ENCODE results near the gene RNF167. TPM values are rescaled to one million over a fixed set of nuclear protein-coding genes. Genes with fewer than 3 reads are reported as not detected.

Gene RNF167
- total RNA-seq, 6 experiments from 2014 or later, result 88.3 to 122 (median 97.6) TPM

- Mint-ChIP-seq H3K4me1 (ENCODE audit: low read depth) (peaks cover 68% of the 10 kb centered on the region), H3K27me3 (ENCODE audit: insufficient read depth) (peaks cover 11% of the 10 kb centered on the region), H3K27ac (peak overlapping the region; percentile 91), H3K4me3 (peak overlapping the region; percentile 91), H3K36me3 (ENCODE audit: low read depth) (peaks cover 49% of the 10 kb centered on the region), H3K9me3 (no peaks in the 10 kb centered on the region)
- DNase-seq, result no peak
- TF ChIP-seq, protein P1, sequence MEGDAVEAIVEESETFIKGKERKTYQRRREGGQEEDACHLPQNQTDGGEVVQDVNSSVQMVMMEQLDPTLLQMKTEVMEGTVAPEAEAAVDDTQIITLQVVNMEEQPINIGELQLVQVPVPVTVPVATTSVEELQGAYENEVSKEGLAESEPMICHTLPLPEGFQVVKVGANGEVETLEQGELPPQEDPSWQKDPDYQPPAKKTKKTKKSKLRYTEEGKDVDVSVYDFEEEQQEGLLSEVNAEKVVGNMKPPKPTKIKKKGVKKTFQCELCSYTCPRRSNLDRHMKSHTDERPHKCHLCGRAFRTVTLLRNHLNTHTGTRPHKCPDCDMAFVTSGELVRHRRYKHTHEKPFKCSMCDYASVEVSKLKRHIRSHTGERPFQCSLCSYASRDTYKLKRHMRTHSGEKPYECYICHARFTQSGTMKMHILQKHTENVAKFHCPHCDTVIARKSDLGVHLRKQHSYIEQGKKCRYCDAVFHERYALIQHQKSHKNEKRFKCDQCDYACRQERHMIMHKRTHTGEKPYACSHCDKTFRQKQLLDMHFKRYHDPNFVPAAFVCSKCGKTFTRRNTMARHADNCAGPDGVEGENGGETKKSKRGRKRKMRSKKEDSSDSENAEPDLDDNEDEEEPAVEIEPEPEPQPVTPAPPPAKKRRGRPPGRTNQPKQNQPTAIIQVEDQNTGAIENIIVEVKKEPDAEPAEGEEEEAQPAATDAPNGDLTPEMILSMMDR (IDR thresholded peaks at IDR 0.05), result no peak
Measured at GRCh38 chr17:4947010-4947410, 6.9 kb downstream of the RNF167 start.

DNA sequence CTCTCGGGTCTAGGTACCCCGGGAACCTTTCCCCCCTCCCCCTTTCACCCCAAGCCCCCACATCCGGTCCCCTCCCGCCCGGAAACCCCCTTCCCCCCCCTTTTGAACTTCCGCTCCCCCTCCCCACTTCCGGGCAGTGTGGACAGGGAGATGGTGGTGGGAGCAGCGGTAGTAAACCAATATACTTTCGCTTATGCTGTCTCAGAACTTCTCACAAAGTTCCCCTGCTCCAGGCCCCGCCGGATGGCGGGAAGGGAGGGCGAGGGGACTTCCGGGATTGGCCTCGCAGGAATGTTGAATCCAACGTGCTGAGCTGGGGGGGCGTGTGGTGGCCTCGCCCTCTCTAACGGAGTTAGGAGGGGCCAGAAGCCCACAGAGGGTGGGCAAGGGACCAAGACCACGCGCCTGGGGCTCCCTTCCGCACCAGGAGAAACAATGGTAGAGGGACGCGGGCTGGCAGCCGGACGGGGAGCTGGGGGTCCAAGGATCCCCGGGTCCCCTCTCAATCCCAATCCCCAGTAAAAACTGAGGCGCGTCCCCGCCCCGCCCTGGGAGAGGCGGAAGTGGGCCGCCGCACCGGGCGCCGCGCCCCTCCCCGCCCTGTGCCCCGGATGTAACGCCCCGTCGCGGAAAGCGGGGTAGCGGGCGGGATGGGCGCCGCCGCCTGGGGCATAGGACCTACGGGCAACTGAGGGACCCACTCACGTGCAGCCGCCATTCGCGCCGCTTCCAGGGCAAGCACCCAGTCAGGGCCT is 7.5 kb downstream of the RNF167 start:
- Mint-ChIP-seq H3K4me3 (peak overlapping the region; percentile 91), H3K4me1 (ENCODE audit: low read depth) (peaks cover 63% of the 10 kb centered on the region), H3K27ac (peak overlapping the region; percentile 93), H3K9me3 (no peaks in the 10 kb centered on the region), H3K27me3 (ENCODE audit: insufficient read depth) (peaks cover 11% of the 10 kb centered on the region), H3K36me3 (ENCODE audit: low read depth) (peaks cover 48% of the 10 kb centered on the region)
- DNase-seq, result peak; percentile 49
- TF ChIP-seq, protein P1 (IDR thresholded peaks at IDR 0.05), result no peak

- H3K9me3 Mint-ChIP-seq, result no peaks in the 10 kb centered on the region
- H3K36me3 Mint-ChIP-seq (ENCODE audit: low read depth), result peaks cover 41% of the 10 kb centered on the region
- peaks cover 11% of the 10 kb centered on the region for H3K27me3 Mint-ChIP-seq (ENCODE audit: insufficient read depth)
- peaks cover 63% of the 10 kb centered on the region for H3K4me1 Mint-ChIP-seq (ENCODE audit: low read depth)
- DNase-seq, result peak; percentile 85
- peak within 1 kb of the TSS; percentile 93 for H3K27ac Mint-ChIP-seq
- peak within 1 kb of the TSS; percentile 91 for H3K4me3 Mint-ChIP-seq
- TF ChIP-seq, protein P1 (IDR thresholded peaks at IDR 0.05), result no peak
Measured at GRCh38 chr17:4948166-4948930, 8.3 kb downstream of the RNF167 start, which contains the start of gene PFN1. TSS of gene PFN1 (minus strand) at chr17:4948530. CDS start at chr17:4948394, 136 bp downstream.

DNA sequence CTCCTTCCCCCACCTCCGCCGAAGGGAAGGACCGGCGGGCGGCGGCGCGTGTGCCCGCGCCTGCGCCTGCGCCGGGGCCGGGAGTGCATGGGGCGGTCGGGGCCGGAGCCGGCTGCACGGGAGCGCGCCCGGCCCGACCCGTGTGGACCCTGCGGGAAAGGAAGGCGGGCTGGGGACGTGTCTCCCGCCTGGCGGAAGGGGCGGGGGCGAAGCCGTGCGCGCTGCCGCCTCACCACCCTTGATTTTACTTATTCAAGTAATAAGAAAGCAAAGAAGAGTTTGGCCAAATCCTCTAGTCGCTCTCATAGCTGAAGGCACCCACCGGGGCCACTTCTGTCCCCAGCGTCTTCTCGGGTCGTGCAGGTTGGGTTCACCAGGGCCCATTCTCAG is 8.9 kb downstream of the RNF167 start:
- DNase-seq, result peak; percentile 80
- peak overlapping the region; percentile 84 for H3K27ac Mint-ChIP-seq
- H3K36me3 Mint-ChIP-seq (ENCODE audit: low read depth), result peaks cover 38% of the 10 kb centered on the region
- TF ChIP-seq, protein P1 (IDR thresholded peaks at IDR 0.05), result no peak
- H3K4me3 Mint-ChIP-seq, result peak overlapping the region; percentile 91
- peaks cover 64% of the 10 kb centered on the region for H3K4me1 Mint-ChIP-seq (ENCODE audit: low read depth)
- no peaks in the 10 kb centered on the region for H3K9me3 Mint-ChIP-seq
- peaks cover 11% of the 10 kb centered on the region for H3K27me3 Mint-ChIP-seq (ENCODE audit: insufficient read depth)

DNA sequence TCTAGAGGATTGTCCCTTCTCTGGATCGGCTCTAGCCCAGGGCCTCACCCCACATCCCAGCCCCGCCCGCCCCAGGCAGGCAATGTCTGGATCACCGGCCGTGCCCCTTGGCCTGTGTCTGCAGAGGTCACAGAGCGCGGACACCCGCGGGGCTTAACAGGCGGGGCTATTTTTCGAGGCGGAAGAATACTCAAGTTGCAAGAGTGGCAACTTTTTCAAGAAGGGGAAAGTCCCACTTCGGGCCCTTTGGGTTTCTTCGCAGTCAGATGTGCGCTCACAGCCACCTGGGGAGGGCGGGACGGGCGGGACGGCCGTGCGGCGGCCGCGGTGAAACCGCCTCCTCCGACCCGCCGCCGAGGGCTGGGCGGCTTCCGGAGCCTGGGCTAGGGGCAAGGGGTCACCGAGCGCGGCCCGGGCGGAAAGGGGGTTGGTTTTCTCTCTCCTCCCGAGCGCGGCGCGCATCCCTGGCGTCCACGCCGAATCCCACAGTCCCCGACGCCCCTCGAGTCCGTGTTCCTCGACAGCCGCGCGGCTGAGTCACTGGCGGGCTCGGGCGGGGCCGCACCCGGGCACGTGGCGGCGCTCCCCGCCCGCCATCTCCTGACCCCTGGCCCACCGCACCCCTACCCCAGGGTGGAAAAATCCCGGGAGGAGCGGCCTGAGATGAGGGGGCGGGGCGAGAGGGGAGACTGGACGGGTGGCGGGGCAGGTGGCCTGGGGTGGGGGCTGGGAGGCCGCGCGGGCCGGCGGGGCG is 9.4 kb downstream of the RNF167 start:
- H3K36me3 Mint-ChIP-seq (ENCODE audit: low read depth), result peaks cover 32% of the 10 kb centered on the region
- no peaks in the 10 kb centered on the region for H3K9me3 Mint-ChIP-seq
- H3K4me3 Mint-ChIP-seq, result peak overlapping the region; percentile 81
- TF ChIP-seq, protein P1 (IDR thresholded peaks at IDR 0.05), result no peak
- peak; percentile 54 for DNase-seq
- peaks cover 63% of the 10 kb centered on the region for H3K4me1 Mint-ChIP-seq (ENCODE audit: low read depth)
- peak overlapping the region; percentile 84 for H3K27ac Mint-ChIP-seq
- peaks cover 11% of the 10 kb centered on the region for H3K27me3 Mint-ChIP-seq (ENCODE audit: insufficient read depth)
